Hematopoietic multipotent progenitor cell (in vitro differentiated cells): Measurements from ENCODE around the gene ZEB2. TPM values are rescaled to one million over a fixed set of nuclear protein-coding genes. Genes with fewer than 3 reads are reported as not detected.

Source experiments
- small RNA-seq: library from RNA; depleted of rRNA; stranded (forward); fragments of <200 nt; gene quantifications from one replicate; pipeline ENCODE3, GENCODE V24; 2012
- total RNA-seq: library from RNA; depleted of rRNA; stranded (reverse); fragments of >200 nt; gene quantifications from one replicate; pipeline ENCODE4 v1.2.3, GENCODE V29; 2012

ZEB2 gene
- total RNA-seq, 1 donor: 117 TPM

Small RNAs within 50 kb of the gene (small RNA-seq; reads per million reads assigned to genes)
- not detected for gene RF01987
